RWPE2 (cell line): Measurements from ENCODE around the gene UCK1.

Experiments
- ATAC-seq: fragments of 200-7000 bp; cut with Tn5 transposase; 3 replicates; pipeline ENCODE4 v1.9.1; 2021; ENCODE audit warnings: low read depth
- DNase-seq: peaks from one replicate; pipeline ENCODE4 v3.0.0-alpha.2; 2020; ENCODE audit warnings: low spot score
- H3K27ac ChIP-seq: fragments of 450-650 bp; 2 replicates; pipeline ENCODE4 v1.5.1; 2017; ENCODE audit warnings: mild to moderate bottlenecking; ENCODE audit not compliant: poor library complexity, severe bottlenecking
- H3K27me3 ChIP-seq: fragments of 250-450 bp; sonication (Bioruptor Pico); 2 replicates; pipeline ENCODE4 v1.5.1; 2021; ENCODE audit warnings: mild to moderate bottlenecking, moderate library complexity; ENCODE audit not compliant: insufficient read depth, poor library complexity, severe bottlenecking
- H3K36me3 ChIP-seq: fragments of 250-450 bp; sonication (Bioruptor Pico); 2 replicates; pipeline ENCODE4 v1.5.1; 2020; ENCODE audit warnings: low read depth, mild to moderate bottlenecking, moderate library complexity
- H3K4me1 ChIP-seq: fragments of 250-450 bp; sonication (Bioruptor Pico); 2 replicates; pipeline ENCODE4 v1.5.1; 2021; ENCODE audit warnings: mild to moderate bottlenecking, moderate library complexity; ENCODE audit not compliant: insufficient read depth, poor library complexity, severe bottlenecking
- H3K4me3 ChIP-seq: fragments of 250-450 bp; sonication (Bioruptor Pico); 2 replicates; pipeline ENCODE4 v1.5.1; 2021; ENCODE audit warnings: mild to moderate bottlenecking, moderate library complexity; ENCODE audit not compliant: severe bottlenecking
- H3K9me3 ChIP-seq: fragments of 250-450 bp; sonication (Bioruptor Pico); 2 replicates; pipeline ENCODE4 v1.5.1; 2021; ENCODE audit warnings: mild to moderate bottlenecking, moderate library complexity; ENCODE audit not compliant: severe bottlenecking
- TF ChIP-seq, protein P1 (sequence below): fragments of 450-650 bp; IDR thresholded peaks from one replicate; pipeline ENCODE4 v1.5.1; 2017; ENCODE audit warnings: mild to moderate bottlenecking, moderate library complexity; ENCODE audit not compliant: poor library complexity, severe bottlenecking

Gene UCK1

DNA sequence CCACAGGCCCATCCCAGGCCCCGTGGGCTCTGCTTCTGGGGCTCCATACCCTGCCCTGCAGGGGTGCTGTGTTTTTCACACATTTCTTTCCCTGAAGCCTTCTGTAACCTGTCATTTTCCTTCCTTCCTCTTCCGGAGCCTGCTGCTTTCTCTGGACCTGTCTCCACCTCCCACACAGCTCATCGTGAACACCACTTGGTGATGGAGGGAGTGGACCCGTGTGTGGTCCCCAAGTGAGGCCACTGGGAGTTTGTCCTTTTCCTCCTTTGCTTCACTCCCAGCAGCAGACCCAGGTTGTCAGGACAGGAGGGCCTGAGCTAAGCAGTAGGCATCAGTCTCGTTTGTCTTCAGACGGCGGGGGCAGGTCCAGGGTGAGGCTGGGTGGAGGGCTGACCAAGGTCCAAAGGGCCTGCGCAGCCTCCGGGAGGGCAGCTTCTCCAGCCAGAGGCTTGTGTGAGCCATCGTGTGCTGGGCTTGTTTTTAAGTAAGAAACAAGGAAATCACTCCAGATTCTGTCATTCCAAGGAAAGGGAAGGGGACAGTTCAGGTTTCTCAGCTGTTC lies 34.1 kb downstream of the UCK1 start:
- ATAC-seq, result no peak
- Histone ChIP-seq H3K4me3 (no peak overlapping the region), H3K36me3 (peaks cover 77% of the 10 kb centered on the region), H3K27me3 (no peaks in the 10 kb centered on the region), H3K27ac (no peak overlapping the region), H3K4me1 (no peaks in the 10 kb centered on the region), H3K9me3 (no peaks in the 10 kb centered on the region)
- TF ChIP-seq, protein P1, sequence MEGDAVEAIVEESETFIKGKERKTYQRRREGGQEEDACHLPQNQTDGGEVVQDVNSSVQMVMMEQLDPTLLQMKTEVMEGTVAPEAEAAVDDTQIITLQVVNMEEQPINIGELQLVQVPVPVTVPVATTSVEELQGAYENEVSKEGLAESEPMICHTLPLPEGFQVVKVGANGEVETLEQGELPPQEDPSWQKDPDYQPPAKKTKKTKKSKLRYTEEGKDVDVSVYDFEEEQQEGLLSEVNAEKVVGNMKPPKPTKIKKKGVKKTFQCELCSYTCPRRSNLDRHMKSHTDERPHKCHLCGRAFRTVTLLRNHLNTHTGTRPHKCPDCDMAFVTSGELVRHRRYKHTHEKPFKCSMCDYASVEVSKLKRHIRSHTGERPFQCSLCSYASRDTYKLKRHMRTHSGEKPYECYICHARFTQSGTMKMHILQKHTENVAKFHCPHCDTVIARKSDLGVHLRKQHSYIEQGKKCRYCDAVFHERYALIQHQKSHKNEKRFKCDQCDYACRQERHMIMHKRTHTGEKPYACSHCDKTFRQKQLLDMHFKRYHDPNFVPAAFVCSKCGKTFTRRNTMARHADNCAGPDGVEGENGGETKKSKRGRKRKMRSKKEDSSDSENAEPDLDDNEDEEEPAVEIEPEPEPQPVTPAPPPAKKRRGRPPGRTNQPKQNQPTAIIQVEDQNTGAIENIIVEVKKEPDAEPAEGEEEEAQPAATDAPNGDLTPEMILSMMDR, result no peak
- no peak for DNase-seq

DNA sequence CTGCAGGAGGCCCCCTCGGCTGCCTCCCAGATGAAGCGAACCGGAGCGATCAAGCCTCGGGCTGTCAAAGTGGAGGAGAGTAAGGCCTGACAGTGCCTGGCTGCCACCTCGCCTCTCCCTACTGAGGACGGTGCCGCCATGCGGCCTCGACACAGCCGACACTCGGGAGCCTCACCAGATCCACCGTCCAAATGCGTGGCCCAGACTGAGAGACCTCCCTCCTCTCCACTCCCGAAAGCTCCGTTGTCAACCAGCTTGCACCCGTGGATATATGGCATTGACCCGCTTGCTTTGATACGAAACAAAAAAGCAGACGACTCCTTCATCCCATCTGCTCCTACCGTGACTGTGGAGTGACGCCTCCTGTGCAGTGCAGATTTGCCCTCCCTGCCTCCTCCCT lies 35.3 kb downstream of the UCK1 start:
- DNase-seq (no peak), ATAC-seq (no peak)
- Histone ChIP-seq H3K4me3 (no peak overlapping the region), H3K27me3 (no peaks in the 10 kb centered on the region), H3K36me3 (peaks cover 88% of the 10 kb centered on the region), H3K27ac (no peak overlapping the region), H3K4me1 (no peaks in the 10 kb centered on the region), H3K9me3 (no peaks in the 10 kb centered on the region)
- TF ChIP-seq, protein P1, result no peak

DNA sequence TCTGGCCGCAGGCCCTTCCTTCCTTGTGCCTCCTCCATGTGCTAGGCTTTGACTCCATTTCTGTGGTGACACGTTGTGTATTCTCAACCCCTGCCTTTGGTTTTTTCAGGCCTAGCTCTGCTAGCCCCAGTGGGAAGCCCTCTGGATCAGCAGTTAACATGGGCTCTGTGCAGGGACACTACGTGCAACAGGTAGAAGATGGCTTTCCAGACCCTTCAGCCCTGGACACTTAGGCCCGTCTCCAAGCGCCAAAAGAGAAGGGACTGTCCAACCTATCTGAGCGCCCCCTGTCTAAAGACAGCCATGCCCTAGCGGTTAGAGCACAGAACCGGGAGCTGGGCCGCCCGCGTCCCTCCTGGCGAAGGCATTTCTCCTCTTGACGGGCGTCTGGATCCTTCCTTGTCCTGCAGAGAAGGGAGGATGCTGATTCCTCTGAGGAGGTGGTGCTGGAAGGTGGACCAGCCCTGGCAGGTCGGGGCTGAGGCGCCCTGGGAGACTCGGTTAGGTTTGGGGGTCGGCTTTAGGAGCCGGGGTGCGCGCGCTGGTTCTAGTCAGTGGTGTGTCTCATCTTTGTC lies 36.7 kb downstream of the UCK1 start:
- Histone ChIP-seq H3K4me1 (no peaks in the 10 kb centered on the region), H3K4me3 (no peak overlapping the region), H3K9me3 (no peaks in the 10 kb centered on the region), H3K36me3 (peaks cover 92% of the 10 kb centered on the region), H3K27me3 (no peaks in the 10 kb centered on the region), H3K27ac (no peak overlapping the region)
- DNase-seq (no peak), ATAC-seq (no peak)
- TF ChIP-seq, protein P1, result no peak

DNA sequence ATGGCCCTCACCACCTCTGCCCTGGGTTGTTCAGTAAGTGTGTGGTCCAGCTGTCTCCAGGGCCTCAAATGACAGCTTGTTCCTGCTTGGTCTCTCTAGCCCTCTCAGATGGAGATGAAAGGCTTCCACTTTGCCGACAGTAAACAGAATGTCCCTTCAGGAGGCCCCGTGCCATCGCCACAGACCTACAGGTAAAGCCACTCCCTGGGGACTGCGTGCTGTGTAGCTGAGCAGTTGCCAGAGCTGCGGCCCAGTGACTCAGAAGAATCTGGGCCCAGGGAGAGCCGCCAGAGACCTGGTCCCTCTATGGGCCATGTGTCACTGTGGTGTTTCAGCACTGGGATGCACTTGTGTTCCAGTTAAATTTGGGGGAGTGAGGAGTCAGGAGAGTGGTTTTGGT lies 39.0 kb downstream of the UCK1 start:
- H3K36me3 ChIP-seq, result peaks cover 95% of the 10 kb centered on the region

More for the DNA sequence above, 39.0 kb downstream of the UCK1 start:
- H3K27ac ChIP-seq, result no peak overlapping the region
- no peak for DNase-seq
- H3K4me1 ChIP-seq, result no peaks in the 10 kb centered on the region
- H3K4me3 ChIP-seq, result no peak overlapping the region
- TF ChIP-seq, protein P1, result no peak
- no peaks in the 10 kb centered on the region for H3K9me3 ChIP-seq
- H3K27me3 ChIP-seq, result no peaks in the 10 kb centered on the region
- no peak for ATAC-seq
